Glutamatergic neuron (in vitro differentiated cells): ENCODE results near the gene PDAP1. TPM values are rescaled to one million over a fixed set of nuclear protein-coding genes. Genes with fewer than 3 reads are reported as not detected.
A peak's percentile ranks its signal among the peaks of the same experiment; 100 is the strongest.

Source experiments
- DNase-seq: peaks from one replicate; pipeline ENCODE4 v3.0.0; 2022
- H3K27ac Mint-ChIP-seq: one replicate; pipeline ENCODE4 v1.8.0; 2020; ENCODE audit warnings: mild to moderate bottlenecking, mixed read lengths, inconsistent platforms; ENCODE audit not compliant: unreplicated experiment
- H3K27me3 Mint-ChIP-seq: one replicate; pipeline ENCODE4 v1.8.0; 2020; ENCODE audit warnings: mild to moderate bottlenecking, moderate library complexity, mixed read lengths, inconsistent platforms; ENCODE audit not compliant: unreplicated experiment
- H3K36me3 Mint-ChIP-seq: one replicate; pipeline ENCODE4 v1.8.0; 2020; ENCODE audit warnings: mild to moderate bottlenecking, mixed read lengths, inconsistent platforms; ENCODE audit not compliant: unreplicated experiment
- H3K4me1 Mint-ChIP-seq: one replicate; pipeline ENCODE4 v1.8.0; 2020; ENCODE audit warnings: mild to moderate bottlenecking, low read depth, mixed read lengths, inconsistent platforms; ENCODE audit not compliant: unreplicated experiment
- H3K4me3 Mint-ChIP-seq: one replicate; pipeline ENCODE4 v1.8.0; 2020; ENCODE audit warnings: mild to moderate bottlenecking, mixed read lengths, inconsistent platforms; ENCODE audit not compliant: unreplicated experiment
- H3K9me3 Mint-ChIP-seq: one replicate; pipeline ENCODE4 v1.8.0; 2020; ENCODE audit warnings: mild to moderate bottlenecking, moderate library complexity, mixed read lengths, inconsistent platforms; ENCODE audit not compliant: unreplicated experiment
- total RNA-seq: library from RNA; stranded (reverse); fragmentation: NEBNext Ultra II Directional; extraction: Animal tissue kit (Norgen Biotek cat#: 25700); gene quantifications from one replicate; pipeline ENCODE4 v1.2.1, GENCODE V29; 2021; ENCODE audit not compliant: unreplicated experiment
- TF ChIP-seq, protein P1 (sequence below): fragments of 200-600 bp; sonication (generic); IDR thresholded peaks from one replicate; pipeline ENCODE4 v1.5.0; 2021; ENCODE audit not compliant: partially characterized antibody, unreplicated experiment

PDAP1 gene
- total RNA-seq, 1 donor from 2014 or later = 134 TPM

DNA sequence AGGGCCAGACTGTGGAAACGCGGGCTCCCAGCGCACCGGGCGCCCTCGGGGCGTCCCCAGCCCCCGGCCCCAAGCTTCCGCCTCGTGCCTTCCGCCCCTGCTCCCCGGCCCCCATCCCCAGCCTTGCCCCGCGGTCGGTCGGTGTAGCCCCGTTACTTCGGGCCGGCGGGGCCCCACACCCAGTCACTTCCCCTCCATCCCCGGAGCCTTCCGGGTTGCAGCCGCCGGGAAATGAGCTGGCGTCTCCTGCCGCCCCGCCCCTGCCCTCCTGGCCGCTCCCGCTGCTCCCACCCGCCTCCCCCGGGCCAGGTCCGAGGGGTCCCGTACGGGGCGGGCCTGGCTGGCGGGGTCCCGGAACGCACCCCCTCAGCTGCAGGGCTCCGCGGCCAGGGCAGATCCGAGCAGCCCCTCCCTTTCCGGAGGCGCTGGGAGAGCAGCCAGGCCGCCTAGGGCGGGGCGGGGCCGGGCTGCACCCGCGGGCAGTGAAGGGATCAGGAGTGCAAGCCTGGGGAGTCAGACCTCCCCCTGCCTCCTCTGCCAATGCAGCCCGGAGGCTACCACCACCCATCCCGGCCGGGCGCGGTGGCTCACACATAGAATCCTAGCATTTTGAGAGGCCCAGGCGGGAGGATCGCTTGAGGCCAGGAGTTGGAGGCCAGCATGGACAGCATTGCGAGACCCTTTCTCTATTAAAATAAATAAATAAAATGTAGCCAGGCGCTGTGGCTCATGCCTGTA, 33.2 kb downstream of the PDAP1 start:
- Mint-ChIP-seq H3K36me3 (no peaks in the 10 kb centered on the region), H3K27ac (no peak overlapping the region), H3K9me3 (peaks cover 4% of the 10 kb centered on the region), H3K4me1 (no peaks in the 10 kb centered on the region), H3K27me3 (peaks cover 4% of the 10 kb centered on the region), H3K4me3 (no peak overlapping the region)
- TF ChIP-seq, protein P1, sequence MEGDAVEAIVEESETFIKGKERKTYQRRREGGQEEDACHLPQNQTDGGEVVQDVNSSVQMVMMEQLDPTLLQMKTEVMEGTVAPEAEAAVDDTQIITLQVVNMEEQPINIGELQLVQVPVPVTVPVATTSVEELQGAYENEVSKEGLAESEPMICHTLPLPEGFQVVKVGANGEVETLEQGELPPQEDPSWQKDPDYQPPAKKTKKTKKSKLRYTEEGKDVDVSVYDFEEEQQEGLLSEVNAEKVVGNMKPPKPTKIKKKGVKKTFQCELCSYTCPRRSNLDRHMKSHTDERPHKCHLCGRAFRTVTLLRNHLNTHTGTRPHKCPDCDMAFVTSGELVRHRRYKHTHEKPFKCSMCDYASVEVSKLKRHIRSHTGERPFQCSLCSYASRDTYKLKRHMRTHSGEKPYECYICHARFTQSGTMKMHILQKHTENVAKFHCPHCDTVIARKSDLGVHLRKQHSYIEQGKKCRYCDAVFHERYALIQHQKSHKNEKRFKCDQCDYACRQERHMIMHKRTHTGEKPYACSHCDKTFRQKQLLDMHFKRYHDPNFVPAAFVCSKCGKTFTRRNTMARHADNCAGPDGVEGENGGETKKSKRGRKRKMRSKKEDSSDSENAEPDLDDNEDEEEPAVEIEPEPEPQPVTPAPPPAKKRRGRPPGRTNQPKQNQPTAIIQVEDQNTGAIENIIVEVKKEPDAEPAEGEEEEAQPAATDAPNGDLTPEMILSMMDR = no peak
- peak; percentile 58 for DNase-seq

DNA sequence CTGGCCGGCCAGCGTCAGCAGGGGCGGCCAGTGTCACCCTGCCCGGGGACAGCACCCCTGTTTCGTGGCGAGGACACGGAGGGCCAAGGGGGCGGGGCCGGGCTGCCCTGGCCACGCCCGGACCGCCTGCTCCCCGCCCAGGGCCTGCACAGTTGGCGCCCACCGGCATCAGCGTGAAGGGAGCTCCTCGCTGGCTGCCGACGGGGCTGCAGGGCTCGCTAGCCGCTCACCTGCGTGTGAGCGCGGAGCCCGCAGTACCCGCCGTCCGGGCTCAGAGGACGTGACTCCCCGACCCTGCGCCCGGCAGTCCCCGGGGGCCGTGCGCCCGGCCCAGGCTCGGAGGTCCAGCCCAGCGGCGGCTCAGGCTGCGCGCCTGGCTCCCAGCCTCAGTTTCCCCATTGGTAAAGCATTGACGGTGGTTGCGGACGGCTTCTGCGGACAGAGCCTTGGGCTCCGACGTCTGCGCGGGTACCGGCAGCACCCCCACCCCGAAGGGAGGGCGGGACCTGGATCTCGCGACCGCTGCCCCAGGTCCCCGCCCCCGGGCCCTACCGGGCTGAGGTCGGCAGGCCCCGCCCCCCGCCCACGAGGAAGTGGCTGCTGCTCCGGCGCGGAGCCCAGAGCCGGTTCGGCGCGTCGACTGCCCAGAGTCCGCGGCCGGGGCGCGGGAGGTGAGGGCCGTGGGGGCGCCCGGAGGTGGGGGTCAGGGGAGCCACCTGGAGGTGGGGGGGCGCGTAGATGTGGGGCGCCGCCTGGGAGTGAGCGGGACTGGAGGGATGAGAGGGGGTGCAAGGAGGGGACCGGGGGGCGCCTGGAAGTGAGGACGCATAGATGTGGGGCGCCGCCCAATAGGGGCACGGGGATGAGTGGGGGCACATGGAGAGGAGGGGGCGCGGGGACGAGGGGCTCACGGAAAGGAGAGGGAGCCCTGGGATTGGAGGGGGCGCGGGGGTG, 34.0 kb downstream of the PDAP1 start, which contains the start of gene ARPC1B:
Gene ARPC1B, plus strand, starts transcription at position 620 of the 954 bp plus-strand sequence. CDS start 10,985 bp downstream, outside the sequence.
- peaks cover 4% of the 10 kb centered on the region for H3K27me3 Mint-ChIP-seq
- no peak within 1 kb of the TSS for H3K27ac Mint-ChIP-seq
- H3K4me3 Mint-ChIP-seq = peak within 1 kb of the TSS; percentile 75
- TF ChIP-seq, protein P1 = no peak
- no peaks in the 10 kb centered on the region for H3K36me3 Mint-ChIP-seq
- peak; percentile 62 for DNase-seq
- H3K4me1 Mint-ChIP-seq = no peaks in the 10 kb centered on the region
- H3K9me3 Mint-ChIP-seq = peaks cover 4% of the 10 kb centered on the region

DNA sequence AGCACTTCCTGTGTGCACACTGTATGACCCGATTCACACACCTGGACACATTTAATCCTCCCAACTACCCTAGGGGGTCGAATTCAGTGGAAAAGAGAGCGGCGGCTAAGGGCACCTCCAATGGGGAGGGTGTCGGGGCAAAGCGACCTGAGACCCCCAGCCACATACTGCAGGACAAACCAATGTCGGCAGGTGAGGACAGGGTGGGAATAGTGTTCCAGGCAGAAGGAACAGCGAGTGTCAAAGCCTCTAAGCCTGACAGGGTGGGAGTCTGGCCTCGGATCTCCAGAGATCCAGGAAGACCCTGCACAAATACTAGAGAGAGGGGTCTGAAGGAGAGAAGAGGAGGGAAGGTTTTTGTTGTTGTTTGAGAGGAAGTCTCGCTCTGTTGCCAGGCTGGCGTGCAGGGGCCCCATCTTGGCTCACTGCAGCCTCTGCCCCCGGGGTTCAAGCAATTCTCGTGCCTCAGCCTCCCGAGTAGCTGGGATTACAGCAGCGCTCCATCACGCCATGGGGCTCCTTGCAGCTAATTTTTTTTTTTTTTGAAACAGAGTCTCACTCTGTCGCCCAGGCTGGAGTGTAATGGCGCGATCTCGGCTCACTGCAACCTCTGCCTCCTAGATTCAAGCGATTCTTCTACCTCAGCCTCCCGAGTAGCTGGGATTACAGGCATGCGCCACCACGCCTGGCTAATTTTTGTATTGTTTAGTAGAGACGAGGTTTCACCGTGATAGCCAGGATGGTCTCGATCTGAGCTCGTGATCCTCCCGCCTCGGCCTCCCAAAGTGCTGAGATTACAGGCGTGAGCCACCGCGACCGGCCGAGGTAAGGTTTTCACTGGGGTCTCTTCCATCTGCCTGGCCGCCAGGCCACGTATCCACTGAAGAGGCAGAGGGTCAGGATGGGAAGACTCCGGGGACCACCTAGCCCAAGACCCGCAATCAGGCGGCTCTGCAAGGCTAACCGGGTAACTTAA, 35.0 kb downstream of the PDAP1 start:
- peak overlapping the region; percentile 75 for H3K4me3 Mint-ChIP-seq
- H3K36me3 Mint-ChIP-seq = no peaks in the 10 kb centered on the region
- H3K27me3 Mint-ChIP-seq = peaks cover 4% of the 10 kb centered on the region
- peaks cover 4% of the 10 kb centered on the region for H3K9me3 Mint-ChIP-seq
- TF ChIP-seq, protein P1 = no peak
- no peak for DNase-seq
- H3K27ac Mint-ChIP-seq = no peak overlapping the region
- no peaks in the 10 kb centered on the region for H3K4me1 Mint-ChIP-seq

DNA sequence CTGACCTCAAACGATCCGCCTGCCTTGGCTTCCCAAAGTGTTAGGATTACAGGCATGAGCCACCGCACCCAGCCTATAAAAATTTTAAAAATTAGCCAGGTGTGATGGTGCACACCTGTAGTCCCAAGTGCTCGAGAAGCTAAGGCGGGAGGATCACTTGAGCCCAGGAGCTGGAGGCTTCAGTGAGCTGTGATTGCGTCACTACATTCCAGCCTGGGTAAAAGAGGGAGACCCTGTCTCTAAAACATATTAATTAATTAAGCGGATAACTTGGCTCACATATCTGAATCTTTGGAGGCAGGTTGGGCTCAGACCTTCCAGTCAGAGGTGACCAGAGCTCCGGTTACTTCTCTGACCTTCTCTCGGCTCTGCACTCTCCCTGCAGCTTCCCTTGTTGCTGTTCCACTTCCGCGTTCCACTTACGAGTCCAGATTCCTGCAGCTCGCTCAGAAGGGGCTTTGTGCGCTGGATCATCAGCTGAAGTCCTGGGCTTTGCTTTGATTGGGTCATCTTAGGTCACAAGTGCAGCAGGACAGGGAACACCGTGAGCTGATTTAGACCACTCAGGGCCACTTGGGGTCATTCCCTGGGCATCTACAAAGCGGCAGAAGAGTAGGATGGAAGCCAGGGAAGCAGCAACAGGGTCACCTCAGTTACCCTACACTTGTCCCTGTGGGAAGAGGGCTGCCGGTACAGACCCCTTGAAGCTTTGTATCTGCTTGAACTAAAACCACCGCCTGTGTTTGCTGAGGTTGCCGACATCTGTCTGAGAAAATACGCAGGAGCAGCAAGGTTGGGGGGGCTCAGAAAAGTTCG, 35.9 kb downstream of the PDAP1 start:
- Mint-ChIP-seq H3K36me3 (no peaks in the 10 kb centered on the region), H3K9me3 (peaks cover 4% of the 10 kb centered on the region), H3K4me3 (peak overlapping the region; percentile 22), H3K27ac (no peak overlapping the region), H3K27me3 (peaks cover 4% of the 10 kb centered on the region), H3K4me1 (no peaks in the 10 kb centered on the region)
- TF ChIP-seq, protein P1 = no peak
- DNase-seq = no peak
